Measurements from ENCODE around the gene JAG2.

GRCh38 chr14:105117257-105117646 lies 51.3 kb downstream of the JAG2 start:
- TF ChIP-seq, protein P1, sequence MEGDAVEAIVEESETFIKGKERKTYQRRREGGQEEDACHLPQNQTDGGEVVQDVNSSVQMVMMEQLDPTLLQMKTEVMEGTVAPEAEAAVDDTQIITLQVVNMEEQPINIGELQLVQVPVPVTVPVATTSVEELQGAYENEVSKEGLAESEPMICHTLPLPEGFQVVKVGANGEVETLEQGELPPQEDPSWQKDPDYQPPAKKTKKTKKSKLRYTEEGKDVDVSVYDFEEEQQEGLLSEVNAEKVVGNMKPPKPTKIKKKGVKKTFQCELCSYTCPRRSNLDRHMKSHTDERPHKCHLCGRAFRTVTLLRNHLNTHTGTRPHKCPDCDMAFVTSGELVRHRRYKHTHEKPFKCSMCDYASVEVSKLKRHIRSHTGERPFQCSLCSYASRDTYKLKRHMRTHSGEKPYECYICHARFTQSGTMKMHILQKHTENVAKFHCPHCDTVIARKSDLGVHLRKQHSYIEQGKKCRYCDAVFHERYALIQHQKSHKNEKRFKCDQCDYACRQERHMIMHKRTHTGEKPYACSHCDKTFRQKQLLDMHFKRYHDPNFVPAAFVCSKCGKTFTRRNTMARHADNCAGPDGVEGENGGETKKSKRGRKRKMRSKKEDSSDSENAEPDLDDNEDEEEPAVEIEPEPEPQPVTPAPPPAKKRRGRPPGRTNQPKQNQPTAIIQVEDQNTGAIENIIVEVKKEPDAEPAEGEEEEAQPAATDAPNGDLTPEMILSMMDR (IDR thresholded peaks at IDR 0.05; ENCODE audit: borderline replicate concordance, extremely low read depth, low read length, poor library complexity, severe bottlenecking): no peak
- no peak for TF ChIP-seq EZH2 (IDR thresholded peaks at IDR 0.05; ENCODE audit: borderline replicate concordance, low read depth, low read length, severe bottlenecking)

Measured in DND-41 (cell line).